GM19099 (cell line): Measurements from ENCODE around the gene ZFP62.

Source experiments
- POLR2A ChIP-seq: IDR thresholded peaks from 3 replicates; pipeline ENCODE4 v1.6.1; 2011; ENCODE audit warnings: low read depth; ENCODE audit not compliant: insufficient read length; ENCODE audit errors: extremely low read depth

ZFP62 gene

DNA sequence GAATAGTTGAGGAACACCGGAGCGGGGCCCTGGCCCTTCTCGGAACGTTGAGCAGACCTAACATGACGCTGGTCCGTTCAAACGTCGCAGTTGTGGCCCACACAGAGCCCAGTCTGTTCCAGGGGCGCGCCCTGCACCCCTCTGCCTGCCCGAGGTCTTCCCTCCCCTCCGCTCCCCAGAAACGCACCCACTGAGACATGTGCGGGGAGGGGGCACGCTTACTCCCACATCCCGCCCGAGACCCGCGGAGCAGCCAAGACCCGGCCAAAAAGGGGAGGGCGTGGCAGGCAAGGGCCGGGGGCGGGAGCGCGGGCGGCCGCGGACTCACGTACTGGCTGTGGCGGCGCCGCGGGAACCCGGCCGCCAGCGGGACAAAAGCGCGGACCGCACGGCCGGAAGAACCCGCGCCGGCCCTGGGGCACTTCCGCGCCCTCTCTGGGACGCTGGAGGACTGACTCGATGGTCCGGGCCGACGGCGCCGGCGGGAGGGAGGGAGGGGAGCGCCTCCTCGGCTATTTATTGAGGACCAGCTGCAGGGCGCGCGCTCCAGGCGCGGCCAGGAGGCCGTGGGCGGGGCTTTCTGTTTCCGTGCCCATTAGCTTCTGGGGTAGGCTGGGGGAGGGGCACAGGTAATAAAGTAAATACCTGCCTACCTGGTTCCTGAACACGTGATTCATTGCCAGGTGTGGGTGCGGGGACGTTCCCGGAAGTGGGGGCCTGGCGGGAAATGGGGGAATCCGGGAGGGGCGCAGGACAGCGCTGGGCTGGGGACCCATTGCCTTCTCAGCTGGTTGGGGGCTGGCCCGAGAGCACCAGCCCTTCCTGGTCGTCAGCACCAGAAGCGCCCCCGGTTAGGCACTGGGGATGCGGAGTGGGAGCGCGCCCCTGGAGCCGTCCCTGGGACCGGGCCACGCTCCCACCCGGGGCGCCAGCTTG is at the start of gene ZFP62:
TSS of gene ZFP62 (minus strand) at position 390 of the 936 bp plus-strand sequence. CDS start at position 333, 57 bp downstream.
- peak; percentile 81 for TF ChIP-seq POLR2A

DNA sequence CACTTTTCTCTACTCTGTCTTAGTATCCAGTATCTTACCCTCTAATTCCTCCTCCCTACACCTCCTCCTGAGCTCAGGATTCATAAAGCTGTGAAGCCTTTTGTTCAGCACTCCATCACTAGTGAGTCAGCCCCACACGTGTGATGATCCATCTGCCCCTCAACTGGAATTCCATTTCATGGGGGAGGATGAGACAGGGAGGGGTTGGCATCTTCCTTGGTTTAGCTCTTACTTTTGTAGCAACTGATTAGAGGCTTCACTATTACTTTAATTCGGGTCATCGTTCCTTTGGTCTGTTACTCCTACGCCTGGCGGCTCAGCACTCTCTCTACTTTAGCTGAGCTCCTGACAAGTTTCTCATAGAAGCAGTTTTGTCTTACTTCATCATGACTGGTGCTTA is 49.7 kb upstream of the ZFP62 start:
- TF ChIP-seq POLR2A: no peak

DNA sequence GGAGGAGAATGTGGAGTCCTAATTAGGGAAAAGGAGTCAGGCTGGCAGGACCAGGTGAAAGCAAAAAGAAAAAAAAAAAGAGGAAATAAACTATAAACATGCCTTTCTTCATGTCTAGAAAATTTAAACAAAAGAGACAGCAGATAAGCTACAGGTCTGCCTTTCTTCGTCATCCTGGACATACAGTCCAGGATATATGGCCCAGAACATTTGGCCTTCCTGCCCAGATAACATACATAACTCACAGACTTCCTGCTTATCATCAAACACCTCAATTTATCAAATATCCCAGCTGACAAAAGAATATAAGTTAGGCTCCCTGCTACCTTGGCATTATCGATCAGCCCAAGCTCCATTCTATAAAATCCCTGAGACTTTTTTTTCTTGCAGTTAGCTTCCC is 49.1 kb upstream of the ZFP62 start:
- no peak for TF ChIP-seq POLR2A

DNA sequence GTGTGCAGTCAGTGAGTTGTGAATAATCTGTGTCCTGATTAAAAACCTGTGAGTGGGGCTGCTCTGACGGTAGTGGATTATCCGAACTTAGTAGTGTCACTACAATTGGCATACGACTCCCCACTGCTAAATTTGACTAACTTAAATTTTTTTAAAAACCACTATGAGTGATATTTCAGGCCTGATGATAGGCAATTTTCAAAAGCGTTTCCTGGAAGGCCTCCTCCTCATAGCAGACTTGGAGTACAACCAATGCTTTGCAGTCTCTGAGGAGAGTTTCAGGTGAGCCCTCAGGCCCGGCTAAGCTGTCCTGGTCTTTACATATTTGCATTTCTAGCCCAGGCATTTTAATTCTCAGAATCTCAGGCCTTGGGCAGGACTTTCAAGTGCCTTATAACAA is 48.7 kb upstream of the ZFP62 start:
- TF ChIP-seq POLR2A: no peak

DNA sequence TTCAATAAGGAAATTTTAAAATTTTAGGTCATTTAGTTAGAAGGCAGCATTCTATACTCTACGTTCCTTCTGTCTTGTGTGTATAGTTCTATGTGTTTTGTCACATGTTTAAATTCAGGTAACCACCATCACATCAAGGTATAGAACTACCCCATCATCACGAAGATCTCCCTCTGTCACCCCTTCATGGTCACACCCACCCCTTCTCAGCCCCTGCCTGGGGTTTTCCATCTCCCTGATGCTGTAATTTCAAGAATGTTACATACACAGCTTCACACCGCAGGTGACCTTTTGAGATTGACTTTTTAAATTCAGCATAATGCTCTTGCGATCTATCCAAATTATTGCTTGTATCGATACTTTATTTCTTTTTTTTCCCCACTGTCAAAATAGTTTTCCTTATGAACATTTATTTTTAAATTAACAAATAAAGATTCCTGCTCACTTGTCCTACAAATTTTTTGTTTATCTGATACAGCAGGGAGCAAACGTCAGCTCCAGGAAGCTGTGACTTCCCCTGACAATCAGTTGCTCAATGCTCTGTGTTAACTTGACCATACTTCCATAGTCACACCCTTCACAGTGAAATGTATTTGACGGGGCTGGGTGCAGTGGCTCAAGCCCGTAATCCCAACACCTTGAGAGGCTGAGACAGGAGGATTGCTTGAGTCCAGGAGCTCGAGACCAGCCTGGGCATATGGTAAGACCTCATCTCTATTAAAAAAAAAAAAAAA is 48.1 kb upstream of the ZFP62 start:
- TF ChIP-seq POLR2A: no peak

DNA sequence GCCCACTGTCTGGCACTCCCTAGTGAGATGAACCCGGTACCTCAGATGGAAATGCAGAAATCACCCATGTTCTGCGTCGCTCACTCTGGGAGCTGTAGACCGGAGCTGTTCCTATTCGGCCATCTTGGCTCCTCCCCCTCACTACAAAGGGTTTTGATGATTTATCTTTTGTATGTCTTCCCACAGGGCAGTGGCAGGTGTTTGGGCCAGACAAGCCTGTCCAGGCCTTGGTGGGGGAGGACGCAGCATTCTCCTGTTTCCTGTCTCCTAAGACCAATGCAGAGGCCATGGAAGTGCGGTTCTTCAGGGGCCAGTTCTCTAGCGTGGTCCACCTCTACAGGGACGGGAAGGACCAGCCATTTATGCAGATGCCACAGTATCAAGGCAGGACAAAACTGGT is 47.3 kb upstream of the ZFP62 start:
- no peak for TF ChIP-seq POLR2A

DNA sequence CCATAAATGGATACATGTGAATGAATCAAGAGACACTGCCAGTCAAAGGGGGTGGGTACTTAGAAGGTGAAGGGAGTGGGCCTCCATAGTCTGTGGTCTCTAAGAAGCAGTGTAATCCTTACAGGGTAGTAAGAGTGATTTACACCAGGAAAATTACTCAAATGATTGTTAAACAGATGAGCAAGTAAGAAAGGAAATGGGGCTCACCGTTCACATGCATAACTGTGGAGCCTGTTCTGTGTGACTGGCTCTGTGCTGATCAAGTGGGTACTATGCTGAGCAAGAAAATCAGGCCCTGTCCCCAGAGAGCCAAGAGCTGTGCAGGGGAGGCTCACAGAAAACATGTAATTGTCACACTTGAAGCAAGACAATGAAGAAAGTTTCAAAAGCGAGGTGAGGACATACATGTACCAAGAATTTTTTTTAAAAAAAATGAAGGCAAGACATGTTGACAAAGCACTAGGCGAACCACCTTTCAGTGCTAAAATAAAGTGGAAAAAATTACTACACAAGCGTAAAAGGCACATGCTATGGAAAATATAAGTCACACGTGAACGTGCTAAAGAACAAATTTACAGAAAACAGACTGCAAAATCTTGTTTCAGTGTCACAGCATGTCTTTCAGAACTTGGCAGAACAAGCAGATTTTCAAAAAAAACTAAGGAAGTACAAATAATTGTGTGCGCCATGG is 40.4 kb upstream of the ZFP62 start:
- TF ChIP-seq POLR2A: no peak

DNA sequence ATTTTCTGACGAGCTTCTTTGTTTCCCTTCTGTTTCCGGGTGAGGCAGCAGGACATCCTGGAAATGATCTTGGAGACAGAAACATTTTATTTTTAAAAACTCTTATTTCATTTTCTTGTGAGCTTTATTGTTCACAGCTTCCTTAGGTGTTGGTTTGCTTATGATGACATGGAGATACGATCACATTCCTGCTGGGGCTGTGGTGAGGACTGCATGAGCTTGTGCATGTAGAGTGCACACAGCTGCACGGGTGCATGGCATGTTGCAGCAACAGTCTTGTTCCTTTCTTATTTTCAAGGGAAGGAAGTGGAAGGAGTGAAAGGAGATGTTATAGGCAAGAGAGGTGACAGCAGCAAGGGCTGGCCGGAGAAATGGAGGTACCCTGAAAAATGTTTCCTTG is 39.1 kb upstream of the ZFP62 start:
- no peak for TF ChIP-seq POLR2A

DNA sequence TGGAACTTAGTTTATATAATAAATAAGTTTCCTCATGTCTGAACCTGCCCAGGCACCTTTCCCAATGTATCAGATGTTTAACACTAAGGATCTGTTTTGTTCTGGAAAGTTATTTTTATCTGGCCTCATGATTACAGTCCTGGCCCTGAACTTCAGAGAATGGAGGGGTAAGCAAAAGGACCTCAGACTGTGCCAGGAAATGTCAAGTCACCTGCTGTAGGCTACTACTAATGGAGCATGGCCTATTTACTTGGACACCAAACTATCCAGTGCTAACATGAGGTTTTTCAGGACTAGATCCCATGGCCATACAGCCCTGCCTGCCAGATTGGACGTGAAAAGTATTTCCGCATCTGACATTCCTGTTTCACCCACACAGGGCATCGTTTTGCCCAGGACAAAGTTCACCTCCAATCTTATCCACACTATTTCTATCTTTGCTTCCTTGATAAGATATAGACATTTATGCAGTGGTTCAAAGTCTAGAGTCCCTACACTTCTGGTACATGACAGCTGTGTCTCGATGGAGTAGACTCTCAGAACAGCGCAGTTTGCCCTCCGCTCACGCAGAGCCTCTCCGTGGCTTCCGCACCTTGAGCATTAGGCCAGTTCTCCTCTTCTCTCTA is 37.7 kb upstream of the ZFP62 start, which contains the start of gene BTNL8:
TSS of gene BTNL8 (plus strand) at position 539 of the 626 bp plus-strand sequence. CDS start 152 bp downstream, outside the sequence.
- no peak for TF ChIP-seq POLR2A

DNA sequence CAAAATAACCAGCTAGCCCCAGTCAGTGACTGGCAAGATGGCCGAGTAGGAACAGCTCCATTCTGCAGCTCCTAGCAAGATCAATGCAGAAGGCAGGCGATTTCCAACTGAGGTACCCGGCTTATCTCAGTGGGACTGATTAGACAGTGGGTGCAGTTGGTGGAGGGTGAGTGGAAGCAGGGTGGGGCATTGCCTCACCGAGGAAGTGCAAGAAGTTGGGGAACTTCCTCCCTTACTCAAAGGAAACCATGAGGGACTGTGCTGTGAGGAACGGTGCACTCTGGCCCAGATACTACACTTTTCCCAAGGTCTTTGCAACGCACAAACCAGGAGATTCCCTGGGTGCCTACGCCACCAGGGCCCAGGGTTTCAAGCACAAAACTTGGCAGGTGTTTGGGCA is 28.3 kb upstream of the ZFP62 start:
- no peak for TF ChIP-seq POLR2A

DNA sequence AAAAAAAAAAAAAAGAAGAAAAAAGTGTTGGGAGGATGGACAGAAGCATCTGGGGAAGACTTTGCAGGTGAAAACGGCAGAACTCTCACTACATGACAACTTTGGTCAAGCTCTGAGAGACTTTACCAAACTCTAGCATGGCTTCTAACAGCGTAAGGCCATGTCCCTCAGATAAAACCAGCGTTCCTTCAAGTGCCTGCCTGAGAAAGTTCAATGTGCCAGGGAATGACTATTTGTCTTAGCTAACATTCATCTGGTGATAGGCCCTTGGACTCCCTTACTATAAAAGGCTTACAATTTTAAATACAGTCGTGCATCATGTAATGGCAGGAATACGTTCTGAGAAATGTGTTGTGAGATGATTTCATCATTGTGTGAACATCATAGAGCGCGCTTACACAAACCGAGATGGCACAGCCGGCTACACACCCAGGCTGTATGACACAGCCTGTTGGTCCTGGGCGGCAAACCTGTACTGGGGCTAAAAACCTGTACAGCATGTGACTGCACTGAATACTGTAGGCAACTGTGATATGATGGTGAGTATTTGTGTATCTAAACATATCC is 14.9 kb upstream of the ZFP62 start:
- no peak for TF ChIP-seq POLR2A

DNA sequence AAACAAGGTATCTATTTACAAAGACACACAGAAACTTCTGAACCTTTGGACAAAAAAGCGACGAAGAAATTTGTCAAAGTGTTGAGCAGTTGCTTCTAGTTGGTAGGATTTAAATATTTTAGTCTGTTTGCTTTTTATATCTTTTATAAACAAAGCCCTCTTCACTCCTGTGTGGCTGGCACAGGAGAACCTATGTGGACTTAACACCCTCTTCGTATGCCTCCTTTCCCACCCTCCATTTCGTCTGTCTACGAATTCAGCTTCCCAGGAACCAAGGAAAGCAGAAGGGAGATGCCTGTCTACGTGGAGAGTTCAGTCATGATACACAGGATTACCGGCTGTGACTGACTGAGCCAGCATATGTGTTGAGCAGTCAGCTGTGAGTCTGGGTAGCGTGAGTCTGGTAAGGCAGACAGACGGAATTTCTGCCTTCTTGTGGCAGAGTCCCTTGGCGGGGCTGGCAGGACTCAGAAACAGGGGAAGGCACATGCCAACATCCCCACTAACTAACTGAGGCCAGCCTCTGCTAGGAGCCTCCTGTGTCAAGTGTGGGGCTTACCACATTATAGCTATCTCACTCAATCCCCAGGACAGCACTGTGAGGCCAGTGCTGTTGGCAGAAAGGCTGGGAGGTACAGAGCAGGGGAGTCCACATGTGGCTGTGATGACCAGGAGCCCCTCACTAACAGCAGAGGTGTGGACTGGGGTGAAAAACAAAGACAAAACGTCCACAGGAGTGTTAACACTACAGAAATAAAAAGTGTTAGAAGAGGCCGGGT is 13.9 kb upstream of the ZFP62 start:
- no peak for TF ChIP-seq POLR2A

DNA sequence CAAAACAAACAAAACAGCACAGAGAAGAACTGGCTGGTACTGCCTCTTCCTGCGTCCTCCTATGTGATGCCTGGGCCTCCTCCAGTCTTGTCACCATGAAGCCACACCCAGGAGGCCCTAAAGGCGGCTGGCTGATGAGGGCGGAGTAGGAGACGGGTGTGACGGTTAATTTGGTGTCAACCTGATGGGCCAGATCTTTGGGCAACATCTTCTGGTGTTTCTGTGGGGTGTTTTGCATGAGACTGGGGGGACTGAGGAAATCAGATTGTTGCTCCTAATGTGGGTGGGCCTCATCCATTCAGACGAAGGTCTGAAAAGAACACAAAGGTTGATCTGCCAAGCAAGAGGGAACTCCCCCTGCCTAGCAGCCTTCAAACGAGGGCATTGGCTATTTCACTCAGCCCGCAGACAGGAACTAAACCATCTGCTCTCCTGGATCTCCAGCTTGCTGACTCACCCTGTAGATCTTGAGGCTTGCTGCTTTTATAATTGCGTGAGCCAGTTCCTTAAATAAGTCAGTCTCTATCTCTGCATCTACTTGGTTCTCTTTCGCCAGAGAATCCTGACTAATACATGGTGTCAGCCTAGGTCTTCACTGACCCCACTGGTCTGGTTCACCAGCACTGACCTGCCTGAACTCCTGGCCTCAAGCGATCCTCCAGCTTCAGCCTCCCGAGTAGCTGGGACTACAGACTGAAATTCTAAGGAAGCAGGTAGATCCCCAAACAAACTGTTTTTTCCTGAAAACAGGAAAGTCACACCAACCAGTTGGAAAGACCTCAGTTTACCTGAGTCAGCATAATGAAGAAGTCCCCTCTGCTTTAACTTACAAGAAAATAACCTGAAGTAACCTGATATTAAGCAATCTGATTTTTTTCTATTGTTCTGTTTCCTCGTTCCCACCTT is 12.8 kb upstream of the ZFP62 start:
- no peak for TF ChIP-seq POLR2A
